OCI-LY7 (cell line): ENCODE measurements around the gene USHBP1.

ENCODE experiments used
- EZH2phosphoT487 ChIP-seq: fragments of 200-600 bp; sonication (generic); IDR thresholded peaks from 2 replicates; pipeline ENCODE4 v1.6.1; 2018; ENCODE audit warnings: low read depth, borderline replicate concordance, mild to moderate bottlenecking, mixed run types, antibody characterized with exemption, low read length, moderate library complexity, mixed read lengths
- TF ChIP-seq, protein P1 (sequence below): fragments of 200-600 bp; sonication (generic); conservative IDR thresholded peaks from 2 replicates; pipeline ENCODE4 v1.5.1; 2014; ENCODE audit warnings: mild to moderate bottlenecking, antibody characterized with exemption, low read length, moderate library complexity, mixed read lengths

DNA sequence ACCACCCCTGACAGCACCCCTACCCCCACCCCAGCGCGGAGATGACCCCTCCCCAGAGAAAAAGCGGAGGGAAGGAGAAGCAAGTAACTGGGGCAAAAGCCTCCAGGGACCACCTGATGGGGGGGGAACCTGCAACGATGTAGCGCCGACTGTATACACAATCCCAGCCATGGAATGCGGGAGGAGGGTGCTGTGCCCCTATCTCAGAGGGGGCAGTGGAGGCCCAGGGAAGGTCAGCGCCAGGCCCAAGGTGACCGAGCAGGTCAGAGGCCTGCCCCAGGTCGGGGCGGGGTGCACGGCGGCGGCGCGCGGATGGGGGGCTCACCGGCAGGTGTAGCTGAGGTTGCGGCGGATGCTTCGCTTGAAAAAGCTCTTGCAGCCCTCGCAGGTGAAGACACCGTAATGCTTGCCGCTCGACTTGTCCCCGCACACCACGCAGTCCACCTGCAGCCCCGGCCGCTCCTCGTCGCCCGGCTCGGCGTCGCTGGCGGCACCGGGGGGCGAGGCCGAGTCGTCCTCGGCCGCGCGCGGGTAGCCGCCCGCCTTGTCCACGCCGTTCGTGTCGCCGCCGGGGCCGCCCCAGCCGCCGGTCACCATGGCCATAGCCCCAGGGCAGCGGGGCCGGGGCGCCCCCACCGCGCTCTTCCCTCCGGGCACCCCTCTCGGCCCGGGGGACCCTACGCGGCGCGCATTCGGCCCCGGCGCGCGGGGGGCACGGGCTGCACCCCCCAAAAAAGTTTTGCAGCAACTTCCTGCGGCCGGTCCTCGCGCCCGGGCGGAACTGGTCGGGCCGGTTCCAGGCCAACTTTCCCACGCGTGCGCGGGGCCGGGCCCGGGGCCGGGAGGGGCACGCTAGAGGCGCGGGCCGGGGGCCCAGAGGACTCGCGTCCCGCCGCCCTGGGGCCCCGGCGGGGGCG is 19.7 kb downstream of the USHBP1 start:
- TF ChIP-seq, protein P1, sequence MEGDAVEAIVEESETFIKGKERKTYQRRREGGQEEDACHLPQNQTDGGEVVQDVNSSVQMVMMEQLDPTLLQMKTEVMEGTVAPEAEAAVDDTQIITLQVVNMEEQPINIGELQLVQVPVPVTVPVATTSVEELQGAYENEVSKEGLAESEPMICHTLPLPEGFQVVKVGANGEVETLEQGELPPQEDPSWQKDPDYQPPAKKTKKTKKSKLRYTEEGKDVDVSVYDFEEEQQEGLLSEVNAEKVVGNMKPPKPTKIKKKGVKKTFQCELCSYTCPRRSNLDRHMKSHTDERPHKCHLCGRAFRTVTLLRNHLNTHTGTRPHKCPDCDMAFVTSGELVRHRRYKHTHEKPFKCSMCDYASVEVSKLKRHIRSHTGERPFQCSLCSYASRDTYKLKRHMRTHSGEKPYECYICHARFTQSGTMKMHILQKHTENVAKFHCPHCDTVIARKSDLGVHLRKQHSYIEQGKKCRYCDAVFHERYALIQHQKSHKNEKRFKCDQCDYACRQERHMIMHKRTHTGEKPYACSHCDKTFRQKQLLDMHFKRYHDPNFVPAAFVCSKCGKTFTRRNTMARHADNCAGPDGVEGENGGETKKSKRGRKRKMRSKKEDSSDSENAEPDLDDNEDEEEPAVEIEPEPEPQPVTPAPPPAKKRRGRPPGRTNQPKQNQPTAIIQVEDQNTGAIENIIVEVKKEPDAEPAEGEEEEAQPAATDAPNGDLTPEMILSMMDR: no peak
- no peak for TF ChIP-seq EZH2phosphoT487
